GM19240 (cell line): ENCODE data around the gene UBE2D2.

Source experiments
- DNase-seq: peaks from one replicate; pipeline ENCODE4 v3.0.0; 2011; ENCODE audit warnings: low spot score; ENCODE audit not compliant: insufficient read length

The UBE2D2 gene

DNA sequence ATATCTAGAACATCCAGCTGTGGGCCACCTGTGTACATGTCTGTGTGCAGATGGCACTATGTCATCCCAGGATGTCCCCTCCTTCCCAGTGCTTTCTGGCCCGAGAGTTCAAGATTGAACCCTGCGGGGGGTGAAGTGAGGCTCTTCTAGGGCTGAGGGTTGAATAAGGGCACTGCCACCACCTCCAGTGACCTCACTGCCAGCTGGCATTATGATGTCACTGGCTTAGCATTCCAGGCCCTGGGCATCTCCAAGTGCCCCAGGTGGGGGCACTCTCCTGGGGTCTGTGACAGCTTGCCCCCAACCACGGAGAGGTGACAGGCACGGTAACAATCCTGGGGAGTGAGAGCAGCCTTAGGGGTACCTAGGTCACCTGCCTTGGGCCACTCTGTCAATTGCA is 114.1 kb downstream of the UBE2D2 start:
- DNase-seq: no peak

DNA sequence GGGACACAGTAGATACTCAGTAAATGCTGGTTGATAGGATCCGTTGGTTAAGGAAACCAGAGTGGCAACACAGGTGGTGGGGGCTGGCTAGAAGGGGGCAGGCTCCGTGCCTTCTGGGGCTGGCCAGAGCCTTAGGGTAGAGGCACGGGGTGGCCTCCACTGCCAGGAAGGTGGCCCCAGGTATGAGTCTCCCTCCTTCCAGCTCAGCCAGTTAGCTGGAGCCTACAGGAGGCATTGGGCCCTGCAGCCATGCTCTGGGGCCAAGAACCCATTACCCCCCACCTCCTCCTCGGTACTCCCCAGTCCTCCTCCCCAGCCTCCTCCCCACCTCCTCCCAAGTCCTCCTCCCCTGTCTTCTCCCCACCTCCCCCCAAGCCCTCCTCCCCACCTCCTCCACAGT is 114.7 kb downstream of the UBE2D2 start:
- no peak for DNase-seq

DNA sequence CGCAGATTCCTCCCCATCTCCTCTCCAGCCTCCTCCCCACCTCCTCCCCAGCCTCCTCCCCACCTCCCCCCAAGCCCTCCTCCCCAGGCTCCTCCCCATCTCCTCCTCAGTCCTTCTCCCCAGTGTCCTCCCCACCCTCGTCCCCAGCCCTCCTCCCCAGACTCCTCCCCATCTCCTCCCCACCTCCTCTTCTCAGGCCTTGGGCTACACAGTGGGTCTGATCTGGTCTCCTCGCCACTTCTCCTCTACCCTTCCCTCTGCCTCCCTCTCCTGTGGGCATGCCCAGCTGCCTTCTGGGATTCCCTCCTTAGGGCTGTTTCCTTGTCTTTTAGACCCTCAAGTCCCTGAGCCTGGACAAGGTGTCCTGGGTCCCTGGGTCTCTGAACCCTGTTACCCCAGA is 115.3 kb downstream of the UBE2D2 start:
- no peak for DNase-seq

DNA sequence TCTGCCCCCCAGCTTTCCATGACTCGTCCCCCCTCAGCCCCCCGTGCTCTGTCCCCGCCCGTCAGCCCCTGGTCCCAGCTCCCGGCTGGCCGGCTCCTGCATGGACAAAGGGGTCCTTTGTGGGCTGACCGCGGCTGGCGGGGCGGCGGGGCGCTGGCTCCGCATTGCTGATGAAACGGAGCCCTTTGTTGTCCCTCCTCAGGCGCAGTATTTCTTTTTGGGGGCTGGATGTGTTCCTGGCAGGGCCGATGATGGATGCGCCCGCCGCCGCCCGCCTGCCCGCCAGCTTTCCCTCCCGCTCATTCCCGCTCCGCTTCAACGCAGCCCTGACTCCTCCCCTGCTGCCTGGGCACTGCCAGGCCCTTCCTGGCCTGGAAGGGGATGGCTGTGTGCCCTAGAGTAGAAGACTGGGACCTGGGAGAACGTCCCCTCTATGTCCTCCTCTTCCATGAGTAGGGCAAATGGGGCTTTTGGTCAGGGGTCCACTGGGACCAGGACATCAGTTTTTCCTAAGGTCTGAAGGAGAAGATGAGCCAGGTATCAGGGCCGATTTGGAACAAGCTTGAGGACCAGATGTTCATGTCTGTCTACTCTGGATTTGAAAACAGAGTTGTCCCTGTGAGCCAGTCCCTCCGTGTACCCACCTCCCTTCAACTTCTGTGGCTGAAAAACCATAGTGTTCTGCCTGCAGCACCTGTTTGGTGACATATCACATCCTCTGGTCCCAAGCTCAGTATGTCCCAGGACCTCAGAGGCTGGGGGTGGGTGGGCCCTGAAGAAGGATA is 116.0 kb downstream of the UBE2D2 start:
- DNase-seq: no peak
